Esophagus squamous epithelium (tissue), 5 donors: ENCODE data around the gene MATCAP1. TPM values are rescaled to one million over a fixed set of nuclear protein-coding genes. Genes with fewer than 3 reads are reported as not detected.
A peak's percentile ranks its signal among the peaks of the same experiment; 100 is the strongest.

ENCODE experiments used
- DNase-seq: peaks from one replicate; lab custom pipeline; 2025; lab: John Stamatoyannopoulos, UW
- H3K27ac ChIP-seq, 4 donors: fragments of 200-600 bp; sonication (generic); one replicate each; pipeline ENCODE4 v1.5.1; 2016 to 2019; ENCODE audit warnings: mild to moderate bottlenecking in 1 of 4
- H3K27me3 ChIP-seq, 4 donors: fragments of 200-600 bp; sonication (generic); 1 replicate in 3 of 4; 2 replicates in 1 of 4; pipeline versions ENCODE4 v1.5.1 to v1.6.0; 2017 to 2021; ENCODE audit warnings: antibody characterized with exemption in 1 of 4
- H3K36me3 ChIP-seq, 3 donors: fragments of 200-600 bp; sonication (generic); one replicate each; pipeline ENCODE4 v1.5.1; 2016 to 2019
- H3K4me1 ChIP-seq, 3 donors: fragments of 200-600 bp; sonication (generic); one replicate each; pipeline ENCODE4 v1.5.1; 2017 to 2019
- H3K4me3 ChIP-seq, 4 donors: fragments of 200-600 bp; sonication (generic); 1 replicate in 3 of 4; 2 replicates in 1 of 4; pipeline ENCODE4 v1.5.1; 2016 to 2019; ENCODE audit warnings: mild to moderate bottlenecking in 2 of 4, moderate library complexity in 1 of 4
- H3K9me3 ChIP-seq, 3 donors: fragments of 200-600 bp; sonication (generic); one replicate each; pipeline ENCODE4 v1.5.1; 2016 to 2019
- POLR2A ChIP-seq, 4 donors: fragments of 450-650 bp; IDR thresholded peaks; one replicate each; pipeline ENCODE4 v1.6.1; 2017; ENCODE audit warnings: antibody characterized with exemption in 4 of 4, mild to moderate bottlenecking in 4 of 4, moderate library complexity in 3 of 4
- WGBS, 2 donors: methylation state at CpG; one replicate each; pipeline ENCODE4 v1.1.5; 2018; 5-methylcytosine and 5-hydroxymethylcytosine counted together
- intact Hi-C: fragments of 100-400 bp; cut with DNase I; formaldehyde crosslinking; loops from one replicate; pipeline ENCODE4 v1.15.0; 2022
- total RNA-seq, 4 donors: library from RNA; depleted of rRNA; stranded (reverse); fragments of >200 nt; gene quantifications; one replicate each; pipeline ENCODE4 v1.1.0, GENCODE V29; 2016
- TF ChIP-seq, protein P1 (sequence below), 6 experiments: fragments of 450-650 bp in 4 of 6; fragments of 200-600 bp in 2 of 6; sonication (generic) in 2 of 6; IDR thresholded peaks; one replicate each; pipeline ENCODE4 v1.5.1; 2016 to 2019; ENCODE audit warnings: antibody characterized with exemption in 6 of 6, mild to moderate bottlenecking in 4 of 6, moderate library complexity in 4 of 6
- donor health status: DM: yes; HTN: yes; CAD: no.

The MATCAP1 gene
- total RNA-seq, 4 donors from 2014 or later = 8.8 to 18.8 (median 13.4) TPM

DNA sequence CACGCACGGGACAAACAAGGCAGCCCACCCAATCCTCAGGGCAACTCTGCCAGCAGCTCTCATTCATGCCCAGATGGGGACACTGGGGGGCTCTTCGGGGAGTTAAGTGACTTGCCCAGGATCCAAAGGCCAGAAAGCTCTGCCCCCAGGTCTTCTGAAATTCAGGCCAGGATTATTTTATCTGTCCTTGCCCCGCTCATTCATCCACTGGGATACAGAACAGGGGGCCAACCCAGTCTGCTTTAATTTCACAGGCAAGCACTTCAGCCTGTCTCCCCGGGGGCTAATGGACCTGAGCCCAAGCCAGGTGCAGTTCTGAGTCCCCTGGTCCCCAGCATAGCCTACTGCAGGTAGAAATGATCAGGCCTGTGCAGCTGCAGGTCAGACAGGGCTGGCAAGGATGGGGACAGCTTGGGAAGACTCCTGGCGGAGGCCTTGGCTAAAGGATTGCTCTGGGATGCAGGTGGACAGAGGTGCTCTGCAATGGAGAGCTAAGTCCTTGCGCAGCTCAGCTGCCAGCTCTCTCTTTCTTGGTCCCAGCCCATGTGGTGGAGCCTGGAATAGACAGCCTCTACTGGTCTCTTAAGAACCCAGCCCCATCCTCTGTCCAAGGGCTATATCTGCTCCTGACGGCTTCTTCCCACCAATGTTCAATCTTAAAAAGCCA, 32.2 kb downstream of the MATCAP1 start:
- DNase-seq = no peak
- Histone ChIP-seq H3K27me3 (no peaks in the 10 kb centered on the region), H3K36me3 (peaks cover 0 to 33% (median under 1%) of the 10 kb centered on the region in 3 donors), H3K4me1 (peaks cover 20 to 76% (median 34%) of the 10 kb centered on the region in 3 donors), H3K9me3 (no peaks in the 10 kb centered on the region), H3K4me3 (peak overlapping the region; percentile 55 to 81 (median 70)), H3K27ac (peak overlapping the region; percentile 83 to 92 (median 86))
- intact Hi-C loops = loop anchor here (10.0 kb wide), 1 partner anchor 137 kb away; no protein-coding TSS in a partner anchor
- TF ChIP-seq, protein P1, sequence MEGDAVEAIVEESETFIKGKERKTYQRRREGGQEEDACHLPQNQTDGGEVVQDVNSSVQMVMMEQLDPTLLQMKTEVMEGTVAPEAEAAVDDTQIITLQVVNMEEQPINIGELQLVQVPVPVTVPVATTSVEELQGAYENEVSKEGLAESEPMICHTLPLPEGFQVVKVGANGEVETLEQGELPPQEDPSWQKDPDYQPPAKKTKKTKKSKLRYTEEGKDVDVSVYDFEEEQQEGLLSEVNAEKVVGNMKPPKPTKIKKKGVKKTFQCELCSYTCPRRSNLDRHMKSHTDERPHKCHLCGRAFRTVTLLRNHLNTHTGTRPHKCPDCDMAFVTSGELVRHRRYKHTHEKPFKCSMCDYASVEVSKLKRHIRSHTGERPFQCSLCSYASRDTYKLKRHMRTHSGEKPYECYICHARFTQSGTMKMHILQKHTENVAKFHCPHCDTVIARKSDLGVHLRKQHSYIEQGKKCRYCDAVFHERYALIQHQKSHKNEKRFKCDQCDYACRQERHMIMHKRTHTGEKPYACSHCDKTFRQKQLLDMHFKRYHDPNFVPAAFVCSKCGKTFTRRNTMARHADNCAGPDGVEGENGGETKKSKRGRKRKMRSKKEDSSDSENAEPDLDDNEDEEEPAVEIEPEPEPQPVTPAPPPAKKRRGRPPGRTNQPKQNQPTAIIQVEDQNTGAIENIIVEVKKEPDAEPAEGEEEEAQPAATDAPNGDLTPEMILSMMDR (IDR thresholded peaks at IDR 0.05) = no peak
- no peak for TF ChIP-seq POLR2A (IDR thresholded peaks at IDR 0.05)
- WGBS, 2 donors = 61% methylated on average over 4 of the region's 8 CpGs; no CpG with 5 or more reads in 1 of the 2 donors

GRCh38 chr16:67150833-67151396, 32.8 kb downstream of the MATCAP1 start, which contains the start of gene B3GNT9:
Gene B3GNT9 (minus strand): TSS chr16:67150998. CDS start chr16:67150485, 513 bp downstream.
- WGBS, 2 donors = no CpG with 5 or more reads among the region's 34 CpGs
- intact Hi-C loops = loop anchor here (10.0 kb wide), 1 partner anchor 136 kb away; no protein-coding TSS in a partner anchor
- TF ChIP-seq POLR2A (IDR thresholded peaks at IDR 0.05) = peak in 1 of 4 donors; percentile 34
- TF ChIP-seq, protein P1 (IDR thresholded peaks at IDR 0.05) = no peak

GRCh38 chr16:67150047-67150832, 33.5 kb downstream of the MATCAP1 start:
- Histone ChIP-seq H3K36me3 (peaks cover 3 to 46% (median 13%) of the 10 kb centered on the region in 3 donors), H3K27me3 (no peaks in the 10 kb centered on the region), H3K27ac (peak overlapping the region; percentile 83 to 92 (median 86)), H3K4me1 (peaks cover 15 to 67% (median 28%) of the 10 kb centered on the region in 3 donors), H3K9me3 (no peaks in the 10 kb centered on the region), H3K4me3 (peak overlapping the region; percentile 55 to 81 (median 70))
- DNase-seq = no peak
- intact Hi-C loops = loop anchor here (10.0 kb wide), 1 partner anchor 135 kb away; no protein-coding TSS in a partner anchor
- WGBS, 2 donors = 4% methylated on average over 19 of the region's 94 CpGs; no CpG with 5 or more reads in 1 of the 2 donors
- TF ChIP-seq, protein P1 (IDR thresholded peaks at IDR 0.05) = peak in 2 of 6 experiments; percentile 10 to 11
- TF ChIP-seq POLR2A (IDR thresholded peaks at IDR 0.05) = no peak

More at GRCh38 chr16:67150833-67151396, 32.8 kb downstream of the MATCAP1 start, which contains the start of gene B3GNT9:
- H3K4me3 ChIP-seq = peak within 1 kb of the TSS; percentile 55 to 81 (median 70)
- no peaks in the 10 kb centered on the region for H3K27me3 ChIP-seq
- H3K9me3 ChIP-seq = no peaks in the 10 kb centered on the region
- H3K4me1 ChIP-seq = peaks cover 20 to 73% (median 33%) of the 10 kb centered on the region in 3 donors
- peak within 1 kb of the TSS; percentile 83 to 92 (median 86) for H3K27ac ChIP-seq
- H3K36me3 ChIP-seq = peaks cover 0 to 39% (median 7%) of the 10 kb centered on the region in 3 donors
- DNase-seq = no peak

DNA sequence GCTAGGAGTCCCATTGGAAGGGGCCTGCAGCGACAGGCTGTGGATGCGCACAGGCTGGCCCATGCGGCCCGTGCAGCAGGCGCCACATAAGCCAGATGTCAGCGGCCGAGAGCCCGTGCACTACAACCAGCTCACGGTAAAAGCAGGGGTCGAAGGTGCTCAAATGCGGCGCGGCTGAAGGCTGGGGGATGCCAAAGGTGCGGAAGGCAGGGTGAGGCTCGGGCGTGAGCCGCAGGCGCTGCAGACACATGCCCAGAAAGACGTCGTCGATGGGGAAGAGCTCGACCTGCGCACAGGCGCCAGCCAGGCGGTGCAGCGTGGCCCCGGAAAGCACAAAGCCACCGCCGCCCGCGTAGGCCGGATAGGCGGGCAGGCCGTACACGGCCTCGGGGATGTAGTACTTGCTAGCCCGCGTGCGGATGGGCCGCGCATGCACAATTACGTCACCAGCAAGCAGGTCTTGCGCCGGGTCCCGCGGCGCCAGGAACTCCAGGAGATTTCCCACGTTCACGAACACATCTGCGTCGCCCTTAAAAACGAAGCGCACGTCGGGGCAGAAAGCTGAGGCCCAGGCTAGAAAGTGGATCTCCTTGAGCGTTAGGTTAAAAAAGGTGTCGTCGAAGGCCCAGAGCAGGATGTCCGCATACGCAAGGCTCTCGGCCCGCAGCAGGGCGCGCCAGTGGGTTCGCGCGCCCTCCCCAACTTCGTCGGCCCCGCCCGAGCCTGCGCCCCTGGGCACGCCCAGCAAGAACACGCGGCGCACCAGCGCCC, 34.3 kb downstream of the MATCAP1 start:
- peak overlapping the region in 2 of 4 donors; percentile 84 to 92 for H3K27ac ChIP-seq
- H3K27me3 ChIP-seq = no peaks in the 10 kb centered on the region
- no peaks in the 10 kb centered on the region for H3K9me3 ChIP-seq
- WGBS, 2 donors = 76 to 87% methylated on average over 42 to 45 of the region's 77 CpGs
- peaks cover 8 to 59% (median 24%) of the 10 kb centered on the region in 3 donors for H3K4me1 ChIP-seq
- peaks cover 11 to 54% (median 19%) of the 10 kb centered on the region in 3 donors for H3K36me3 ChIP-seq
- TF ChIP-seq, protein P1 (IDR thresholded peaks at IDR 0.05) = no peak
- TF ChIP-seq POLR2A (IDR thresholded peaks at IDR 0.05) = no peak
- H3K4me3 ChIP-seq = peak overlapping the region in 3 of 4 donors; percentile 62 to 81 (median 77)
- intact Hi-C loops = loop anchor here (10.0 kb wide), 1 partner anchor 135 kb away; no protein-coding TSS in a partner anchor
- no peak for DNase-seq
